NB4 (cell line): ENCODE measurements around the gene RETREG1.
A peak's percentile ranks its signal among the peaks of the same experiment; 100 is the strongest.
"Not testable (repeated sequence)": the region's sequence is repeated elsewhere in the genome, so short reads cannot be mapped to it uniquely, and the experiment has no call there.

Source experiments
- DNase-seq: peaks from one replicate; pipeline ENCODE4 v3.0.0; 2010; ENCODE audit warnings: low read depth
- H3K4me3 ChIP-seq: one replicate; pipeline ENCODE4 v1.5.1; 2011; ENCODE audit warnings: mild to moderate bottlenecking, low read depth, low read length, moderate library complexity
- MYC ChIP-seq: IDR thresholded peaks from 2 replicates; pipeline ENCODE4 v1.6.1; 2011; ENCODE audit warnings: low read depth, low read length
- POLR2A ChIP-seq: IDR thresholded peaks from 2 replicates; pipeline ENCODE4 v1.6.1; 2011; ENCODE audit warnings: mild to moderate bottlenecking; ENCODE audit not compliant: insufficient read length; ENCODE audit errors: extremely low read depth
- TF ChIP-seq, protein P1 (sequence below): IDR thresholded peaks from 2 replicates; pipeline ENCODE4 v1.6.1; 2011; ENCODE audit warnings: low read depth, low read length
- TF ChIP-seq, protein P2 (sequence below): IDR thresholded peaks from one replicate; pipeline ENCODE4 v1.5.1; 2012; ENCODE audit warnings: low read depth, low read length

The RETREG1 gene

DNA sequence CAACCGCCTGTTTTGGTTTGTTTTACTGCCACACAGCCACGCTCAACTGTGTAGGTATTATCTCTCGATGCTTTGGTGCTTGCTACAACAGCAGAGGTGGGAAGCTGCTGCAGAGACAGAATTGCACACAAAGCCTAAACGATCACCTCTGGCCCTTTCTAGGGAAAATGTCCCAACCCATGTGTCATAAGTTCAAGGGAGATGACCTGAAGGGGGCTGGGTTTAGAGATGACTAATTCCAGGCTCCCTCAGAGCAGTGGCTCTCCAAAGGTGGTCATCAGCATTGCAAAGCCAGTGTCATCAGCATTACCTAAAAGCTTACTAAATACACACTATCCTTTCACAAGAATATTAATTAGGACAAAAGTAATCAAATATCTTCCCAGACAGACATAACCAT, 162.1 kb downstream of the RETREG1 start:
- no peak overlapping the region for H3K4me3 ChIP-seq
- TF ChIP-seq MYC (no peak), POLR2A (no peak)
- TF ChIP-seq, protein P1, sequence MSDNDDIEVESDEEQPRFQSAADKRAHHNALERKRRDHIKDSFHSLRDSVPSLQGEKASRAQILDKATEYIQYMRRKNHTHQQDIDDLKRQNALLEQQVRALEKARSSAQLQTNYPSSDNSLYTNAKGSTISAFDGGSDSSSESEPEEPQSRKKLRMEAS = no peak
- TF ChIP-seq, protein P2, sequence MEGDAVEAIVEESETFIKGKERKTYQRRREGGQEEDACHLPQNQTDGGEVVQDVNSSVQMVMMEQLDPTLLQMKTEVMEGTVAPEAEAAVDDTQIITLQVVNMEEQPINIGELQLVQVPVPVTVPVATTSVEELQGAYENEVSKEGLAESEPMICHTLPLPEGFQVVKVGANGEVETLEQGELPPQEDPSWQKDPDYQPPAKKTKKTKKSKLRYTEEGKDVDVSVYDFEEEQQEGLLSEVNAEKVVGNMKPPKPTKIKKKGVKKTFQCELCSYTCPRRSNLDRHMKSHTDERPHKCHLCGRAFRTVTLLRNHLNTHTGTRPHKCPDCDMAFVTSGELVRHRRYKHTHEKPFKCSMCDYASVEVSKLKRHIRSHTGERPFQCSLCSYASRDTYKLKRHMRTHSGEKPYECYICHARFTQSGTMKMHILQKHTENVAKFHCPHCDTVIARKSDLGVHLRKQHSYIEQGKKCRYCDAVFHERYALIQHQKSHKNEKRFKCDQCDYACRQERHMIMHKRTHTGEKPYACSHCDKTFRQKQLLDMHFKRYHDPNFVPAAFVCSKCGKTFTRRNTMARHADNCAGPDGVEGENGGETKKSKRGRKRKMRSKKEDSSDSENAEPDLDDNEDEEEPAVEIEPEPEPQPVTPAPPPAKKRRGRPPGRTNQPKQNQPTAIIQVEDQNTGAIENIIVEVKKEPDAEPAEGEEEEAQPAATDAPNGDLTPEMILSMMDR = no peak
- no peak for DNase-seq

DNA sequence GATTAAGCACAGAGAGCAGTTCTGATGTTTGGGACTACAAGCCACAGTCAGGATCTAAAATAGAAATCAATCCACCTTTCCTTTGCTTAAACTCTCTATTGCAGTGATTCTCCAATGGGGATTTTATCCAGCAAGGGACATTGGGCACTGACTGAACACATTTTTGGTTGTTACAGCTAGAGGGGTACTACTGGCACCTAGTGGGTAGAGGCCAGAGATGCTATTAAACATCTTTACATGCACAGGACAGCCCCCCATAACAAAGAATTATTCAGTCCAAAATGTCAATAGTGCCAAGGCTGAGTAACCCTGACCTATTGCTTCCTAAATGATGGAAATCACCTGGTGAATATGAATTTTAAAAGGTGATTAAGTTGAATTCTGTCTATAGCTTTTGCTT, 163.2 kb downstream of the RETREG1 start:
- no peak for DNase-seq
- TF ChIP-seq POLR2A (no peak), MYC (no peak)
- TF ChIP-seq, protein P1 = no peak
- TF ChIP-seq, protein P2 = no peak
- H3K4me3 ChIP-seq = no peak overlapping the region

DNA sequence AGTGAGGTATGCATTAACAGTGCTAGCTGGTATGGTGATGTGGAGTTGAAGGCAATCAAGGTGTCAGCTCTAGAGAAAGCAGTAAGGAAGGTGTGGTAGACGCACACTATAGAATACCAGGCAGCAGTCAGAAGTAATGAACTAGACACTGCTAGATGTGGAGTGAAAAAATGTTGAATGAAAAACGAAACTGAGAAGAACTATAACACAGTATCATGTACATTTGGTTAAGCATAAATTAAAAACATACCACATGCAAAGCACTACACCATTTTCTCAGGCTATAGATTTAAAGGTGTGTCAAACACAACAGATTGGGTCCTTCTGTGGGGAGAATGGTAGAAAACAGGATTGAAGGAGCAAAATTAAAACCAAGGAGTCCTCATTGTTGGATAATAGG, 166.6 kb downstream of the RETREG1 start:
- DNase-seq = no peak
- no peak overlapping the region for H3K4me3 ChIP-seq
- TF ChIP-seq, protein P1 = no peak
- no peak for TF ChIP-seq MYC
- TF ChIP-seq, protein P2 = no peak
- TF ChIP-seq POLR2A = no peak

DNA sequence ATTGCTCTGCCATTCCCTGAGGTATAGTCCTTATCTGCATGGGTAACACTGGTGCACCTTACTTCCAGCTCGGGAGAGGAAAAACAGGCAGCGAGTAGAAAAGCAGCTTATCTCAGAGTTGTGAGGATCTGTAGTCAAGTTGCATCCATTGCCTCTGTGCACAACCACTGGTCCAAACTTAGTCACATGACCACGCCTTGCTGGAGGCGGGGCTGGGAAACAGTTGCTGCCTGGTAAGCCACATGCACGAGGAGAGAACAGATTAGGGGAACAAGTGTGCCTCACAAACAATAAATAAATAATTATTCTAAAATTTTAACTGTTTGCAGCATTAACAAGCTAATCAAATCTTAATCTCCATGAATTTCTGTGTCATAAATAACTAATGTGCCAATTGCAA, 169.8 kb downstream of the RETREG1 start:
- H3K4me3 ChIP-seq = no peak overlapping the region
- peak; percentile 11 for DNase-seq
- TF ChIP-seq, protein P2 = no peak
- TF ChIP-seq MYC (no peak), POLR2A (no peak)
- TF ChIP-seq, protein P1 = no peak

DNA sequence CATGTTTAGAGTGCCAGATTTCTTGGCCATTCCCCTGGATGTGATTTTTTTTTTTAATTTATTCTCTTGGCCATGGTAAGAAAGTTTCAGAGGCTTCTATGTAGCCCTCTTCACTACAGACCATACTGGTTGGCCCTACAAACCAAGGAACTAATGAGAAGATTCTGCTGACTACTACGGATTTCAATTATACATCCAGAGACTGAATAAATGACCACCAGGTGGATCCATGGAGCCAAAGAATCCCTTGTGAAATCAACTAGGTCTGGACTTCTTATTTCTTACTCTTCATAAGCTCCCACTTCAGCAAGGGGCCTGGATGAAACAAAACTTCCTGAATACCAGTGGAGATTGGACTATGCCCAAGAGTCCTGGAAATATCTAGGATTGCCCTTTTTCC, 178.8 kb downstream of the RETREG1 start:
- TF ChIP-seq POLR2A = no peak
- TF ChIP-seq, protein P1 = no peak
- TF ChIP-seq MYC = no peak
- TF ChIP-seq, protein P2 = no peak
- no peak overlapping the region for H3K4me3 ChIP-seq
- peak; percentile 12 for DNase-seq

DNA sequence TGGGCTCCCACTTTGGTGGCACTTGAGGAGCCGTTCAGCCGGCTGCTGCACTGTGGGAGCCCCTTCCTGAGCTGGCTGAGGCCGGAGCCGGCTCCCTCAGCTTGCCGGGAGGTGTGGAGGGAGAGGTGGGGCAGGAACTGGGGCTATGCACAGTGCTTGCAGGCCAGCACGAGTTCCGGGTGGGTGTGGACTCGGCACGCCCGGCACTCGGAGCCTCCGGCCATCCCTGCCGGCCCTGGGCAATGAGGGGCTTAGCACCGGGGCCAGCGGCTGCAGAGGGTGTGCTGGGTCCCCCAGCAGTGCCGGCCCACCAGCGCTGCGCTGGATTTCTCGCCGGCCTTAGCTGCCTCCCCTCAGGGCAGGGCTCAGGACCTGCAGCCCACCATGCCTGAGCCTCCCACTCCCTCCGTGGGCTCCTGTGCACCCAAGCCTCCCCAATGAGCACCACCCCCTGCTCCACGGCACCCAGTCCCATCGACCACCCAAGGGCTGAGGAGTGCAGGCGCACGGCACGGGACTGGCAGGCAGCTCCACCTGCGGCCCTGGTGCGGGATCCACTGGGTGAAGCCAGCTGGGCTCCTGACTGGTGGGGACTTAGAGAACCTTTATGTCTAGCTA, 180.6 kb downstream of the RETREG1 start:
- H3K4me3 ChIP-seq, DNase-seq: not testable (repeated sequence)
